Astrocyte (in vitro differentiated cells and primary cell): Measurements from ENCODE around the gene OTUB1.

Source experiments
- CTCF ChIP-seq: IDR thresholded peaks from 2 replicates; pipeline ENCODE4 v1.5.1; 2011; ENCODE audit warnings: low read depth, mild to moderate bottlenecking, inconsistent platforms, low read length, moderate library complexity; ENCODE audit not compliant: insufficient read depth
- EZH2 ChIP-seq: IDR thresholded peaks from 2 replicates; pipeline ENCODE4 v1.6.1; 2012; ENCODE audit warnings: mild to moderate bottlenecking, low read length, inconsistent platforms; ENCODE audit not compliant: insufficient read depth

GRCh38 chr11:64011371-64011770, 25.1 kb downstream of the OTUB1 start:
- no peak for TF ChIP-seq CTCF
- TF ChIP-seq EZH2, result no peak
